ENCODE data around the gene CLDN6.
A peak's percentile ranks its signal among the peaks of the same experiment; 100 is the strongest.

CLDN6 gene

GRCh38 chr16:3003582-3004270, 14.3 kb downstream of the CLDN6 start:
- Histone ChIP-seq H3K4me3 (peak overlapping the region; percentile 63), H3K27ac (peak overlapping the region in 1 of 2 donors; percentile 30)
- TF ChIP-seq CTCF (IDR thresholded peaks at IDR 0.05) = no peak
- DNase-seq (ENCODE audit: low spot score) = peak; percentile 95

GRCh38 chr16:3001316-3001715, 16.7 kb downstream of the CLDN6 start:
- Histone ChIP-seq H3K4me3 (no peak overlapping the region), H3K27ac (no peak overlapping the region)
- no peak for TF ChIP-seq CTCF (IDR thresholded peaks at IDR 0.05)
- DNase-seq (ENCODE audit: low spot score) = no peak

- TF ChIP-seq CTCF (IDR thresholded peaks at IDR 0.05) = no peak
- no peak for DNase-seq (ENCODE audit: low spot score)
- Histone ChIP-seq H3K27ac (no peak overlapping the region), H3K4me3 (no peak overlapping the region)
Measured at GRCh38 chr16:3000540-3000939, 17.4 kb downstream of the CLDN6 start.

- Histone ChIP-seq H3K4me3 (no peak overlapping the region), H3K27ac (no peak overlapping the region)
- DNase-seq (ENCODE audit: low spot score) = no peak
- no peak for TF ChIP-seq CTCF (IDR thresholded peaks at IDR 0.05)
Measured at GRCh38 chr16:2999929-3000328, 18.1 kb downstream of the CLDN6 start.

- DNase-seq (ENCODE audit: low spot score) = no peak
- H3K27ac ChIP-seq = no peak overlapping the region
- TF ChIP-seq CTCF (IDR thresholded peaks at IDR 0.05) = no peak
- no peak overlapping the region for H3K4me3 ChIP-seq
Measured at GRCh38 chr16:2996298-2996697, 21.7 kb downstream of the CLDN6 start.

GRCh38 chr16:2992383-2993081, 25.5 kb downstream of the CLDN6 start:
- TF ChIP-seq CTCF (IDR thresholded peaks at IDR 0.05) = no peak
- DNase-seq (ENCODE audit: low spot score) = no peak
- H3K4me3 ChIP-seq = no peak overlapping the region
- H3K27ac ChIP-seq = no peak overlapping the region
